K562 (cell line): Measurements from ENCODE around the gene GLP2R. TPM values are rescaled to one million over a fixed set of nuclear protein-coding genes. Genes with fewer than 3 reads are reported as not detected.

ENCODE experiments used
- ATAC-seq: fragments of 200-7000 bp; cut with Tn5 transposase; 3 replicates; pipeline ENCODE4 v1.9.1; 2020; ENCODE audit warnings: moderate library complexity
- BruUV-seq: library from RNA; stranded (reverse); fragments of 400-500 nt; replicated peaks from 2 replicates; lab custom pipeline; 2021; lab: Mats Ljungman, UMichigan
- CTCF ChIA-PET: fragments of 300-600 bp; formaldehyde crosslinking; extraction: SDS; loops from one replicate; lab custom pipeline; 2021; ENCODE audit warnings: low intra/inter-chr PET ratio; lab: Yijun Ruan, JAX
- POLR2A ChIA-PET: fragments of 300-600, 350-650 bp; sonication (Branson Sonifier 250); formaldehyde crosslinking; extraction: SDS; loops from one replicate; lab custom pipeline; 2021; ENCODE audit warnings: antibody characterized with exemption, inconsistent platforms; lab: Yijun Ruan, JAX
- DNase-seq, 4 experiments: peaks; one replicate each; pipeline versions ENCODE4 v3.0.0 to v3.0.0-alpha.2; 2011 to 2018; ENCODE audit warnings: low spot score in 3 of 4, mixed read lengths in 3 of 4; ENCODE audit errors: extremely low read depth in 1 of 4
- FAIRE-seq: peaks from 2 replicates; lab custom pipeline; 2011; peaks lifted over from hg19 to GRCh38; lab: Jason Lieb, UNC
- H2AFZ ChIP-seq: 2 replicates; pipeline ENCODE4 v1.6.0; 2011; ENCODE audit warnings: low read depth, low read length, control low read depth, inconsistent platforms
- H3K27ac ChIP-seq: fragments of 200-600 bp; 3 replicates; pipeline ENCODE4 v1.8.0; 2011; ENCODE audit warnings: low read depth, mild to moderate bottlenecking, control low read depth, inconsistent platforms, low read length, moderate library complexity, mixed read lengths; ENCODE audit errors: extremely low read depth
- H3K27me3 ChIP-seq, 2 experiments: fragments of 300-600 bp in 1 of 2; 2 replicates in 1 of 2; 3 replicates in 1 of 2; pipeline versions ENCODE4 v1.6.0 to v1.8.0; 2011; ENCODE audit warnings: inconsistent platforms in 2 of 2, low read length in 2 of 2, mild to moderate bottlenecking in 1 of 2, mixed read lengths in 1 of 2, moderate library complexity in 1 of 2; ENCODE audit not compliant: control insufficient read depth in 2 of 2, insufficient read depth in 2 of 2
- H3K36me3 ChIP-seq: fragments of 300-600 bp; 3 replicates; pipeline ENCODE4 v1.8.0; 2011; ENCODE audit warnings: mild to moderate bottlenecking, low read length, inconsistent platforms; ENCODE audit not compliant: control insufficient read depth, insufficient read depth
- H3K4me1 ChIP-seq, 2 experiments: fragments of 200-600 bp in 1 of 2; replicated peaks in 1 of 2; 2 replicates in 1 of 2; 3 replicates in 1 of 2; pipeline versions ENCODE4 v1.5.1 to v1.8.0; 2011; ENCODE audit warnings: inconsistent platforms in 2 of 2, low read length in 2 of 2, mild to moderate bottlenecking in 1 of 2, mixed read lengths in 1 of 2, moderate library complexity in 1 of 2; ENCODE audit not compliant: control insufficient read depth in 2 of 2, insufficient read depth in 2 of 2
- H3K4me2 ChIP-seq: 2 replicates; pipeline ENCODE4 v1.6.1; 2011; ENCODE audit warnings: low read length, control low read depth, inconsistent platforms, mixed read lengths; ENCODE audit not compliant: insufficient read depth
- H3K4me3 ChIP-seq: fragments of 200-600 bp; sonication (generic), shearing (Covaris generic); 2 replicates; pipeline ENCODE4 v1.5.1; 2016; ENCODE audit warnings: control low read depth, inconsistent platforms
- H3K79me2 ChIP-seq: fragments of 200-600 bp; 3 replicates; pipeline ENCODE4 v1.8.0; 2011; ENCODE audit warnings: low read length, inconsistent platforms; ENCODE audit not compliant: control insufficient read depth, insufficient read depth
- H3K9ac ChIP-seq, 2 experiments: 2 replicates each; pipeline versions ENCODE4 v1.6.0 to v1.6.1; 2011; ENCODE audit warnings: low read depth in 2 of 2, low read length in 2 of 2, control low read depth in 1 of 2, inconsistent platforms in 1 of 2, mild to moderate bottlenecking in 1 of 2, mixed read lengths in 1 of 2; ENCODE audit not compliant: insufficient read depth in 1 of 2
- H3K9me1 ChIP-seq: one replicate; pipeline ENCODE4 v1.6.0; 2011; ENCODE audit warnings: inconsistent platforms, mild to moderate bottlenecking, low read length, moderate library complexity; ENCODE audit not compliant: control insufficient read depth, insufficient read depth
- H3K9me3 ChIP-seq: replicated peaks from 2 replicates; pipeline ENCODE4 v1.5.1; 2011; ENCODE audit warnings: low read depth, low read length, inconsistent platforms; ENCODE audit not compliant: control insufficient read depth, insufficient read depth
- H4K20me1 ChIP-seq: replicated peaks from 2 replicates; pipeline ENCODE4 v1.6.1; 2011; ENCODE audit warnings: low read length, inconsistent platforms, mixed read lengths; ENCODE audit not compliant: control insufficient read depth, insufficient read depth
- ARNT ChIP-seq, 2 experiments: fragments of 450-650 bp; IDR thresholded peaks; 2 replicates each; pipeline ENCODE4 v1.6.1; 2016; ENCODE audit warnings: mild to moderate bottlenecking in 1 of 2
- CC2D1A ChIP-seq: fragments of 450-650 bp; IDR thresholded peaks from 2 replicates; pipeline ENCODE4 v1.6.1; 2017; ENCODE audit warnings: mild to moderate bottlenecking
- GABPB2 ChIP-seq: fragments of 250-450 bp; sonication (Bioruptor Pico); conservative IDR thresholded peaks from 2 replicates; pipeline ENCODE4 v1.5.1; 2021; ENCODE audit warnings: mild to moderate bottlenecking
- KDM4B ChIP-seq, 2 experiments: fragments of 450-650 bp in 1 of 2; sonication (generic) in 1 of 2; IDR thresholded peaks; 2 replicates each; pipeline ENCODE4 v1.6.1; 2016 to 2017; ENCODE audit warnings: borderline replicate concordance in 2 of 2, antibody characterized with exemption in 1 of 2, low read depth in 1 of 2, mild to moderate bottlenecking in 1 of 2
- RBM17 ChIP-seq: fragments of 200-400 bp; formaldehyde crosslinking; IDR thresholded peaks from 2 replicates; pipeline ENCODE4 v1.6.1; 2017; ENCODE audit warnings: low read depth, mild to moderate bottlenecking, low read length, borderline replicate concordance
- RREB1 ChIP-seq: fragments of 250-450 bp; sonication (Bioruptor Pico); IDR thresholded peaks from 2 replicates; pipeline ENCODE4 v1.4.0; 2020
- ZNF696 ChIP-seq: fragments of 250-450 bp; sonication (Bioruptor Pico); conservative IDR thresholded peaks from 2 replicates; pipeline ENCODE4 v1.4.0; 2020; ENCODE audit warnings: mild to moderate bottlenecking, moderate library complexity
- WGBS: fragments of 100-300 bp; shearing (Covaris generic); methylation state at CpG from one replicate; pipeline ENCODE4 v1.1.6; 2016; ENCODE audit warnings: low coverage, mixed read lengths; ENCODE audit not compliant: insufficient coverage; ENCODE audit errors: missing lambda C conversion rate; 5-methylcytosine and 5-hydroxymethylcytosine counted together
- in situ Hi-C: fragments of 300-500 bp; cut with MboI; formaldehyde crosslinking; loops from 4 replicates; pipeline ENCODE4 v1.15.0; 2018; ENCODE audit warnings: inconsistent platforms, mixed read lengths
- intact Hi-C: fragments of 100-400 bp; cut with micrococcal nuclease; formaldehyde crosslinking; loops from 2 replicates; pipeline ENCODE4 v1.14.2; 2022
- polyA plus RNA-seq, 8 experiments: library from polyadenylated mRNA; depleted of rRNA in 4 of 8; stranded (reverse) in 5 of 8; unstranded in 3 of 8; fragments of >200 nt; fragmentation: Nextera tagmentation in 2 of 8; fragmentation: Illumina TruSeq in 1 of 8; extraction: Ambion mirVana in 2 of 8; extraction: Trizol in 1 of 8; gene quantifications; 2 replicates each; pipeline versions ENCODE4 v1.2.1 to v1.2.3, GENCODE V29; 2011 to 2014; ENCODE audit warnings: inconsistent platforms in 1 of 8, missing spikeins in 1 of 8
- total RNA-seq, 7 experiments: library from RNA; depleted of rRNA in 6 of 7; stranded (reverse); fragments of >200 nt in 6 of 7; fragmentation: Illumina TruSeq in 2 of 7; extraction: Trizol in 2 of 7; gene quantifications; 2 replicates each; pipeline versions ENCODE4 v1.2.1 to v1.2.3, GENCODE V29; 2011 to 2021; ENCODE audit warnings: low replicate concordance in 1 of 7
- TF ChIP-seq, protein P1 (sequence below), 2 experiments: IDR thresholded peaks in 1 of 2; conservative IDR thresholded peaks in 1 of 2; 2 replicates each; pipeline ENCODE4 v1.6.1; 2016; ENCODE audit warnings: low read depth in 2 of 2, mild to moderate bottlenecking in 1 of 2, missing compliant biosample characterization in 1 of 2, missing genetic modification characterization in 1 of 2, moderate library complexity in 1 of 2

The GLP2R gene
- total and polyA plus RNA-seq, 9 of the 15 experiments (the other 6 are each of a cell fraction or from before 2014, with no cell fraction given), result not detected

DNA sequence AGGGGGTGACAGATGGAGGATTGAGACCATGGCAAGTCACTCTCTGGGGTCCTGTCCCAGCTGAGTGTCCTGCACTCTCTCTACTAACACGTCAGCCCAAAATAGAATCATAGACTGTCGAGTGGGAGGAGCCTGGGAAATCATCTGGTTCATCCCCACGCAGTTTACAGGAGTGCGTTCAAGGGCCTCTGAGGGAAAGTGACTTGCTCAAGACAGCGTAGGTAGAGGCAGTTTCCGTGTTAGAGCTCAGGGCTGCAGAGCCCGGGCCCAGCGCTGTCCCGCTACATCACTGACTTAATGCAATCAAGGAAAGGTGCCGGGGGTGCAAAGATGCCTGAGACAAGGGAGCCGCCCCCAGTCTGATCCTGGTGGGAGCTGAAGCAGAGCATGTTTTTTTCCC is 14.2 kb upstream of the GLP2R start (continued):
- TF ChIP-seq, protein P1, sequence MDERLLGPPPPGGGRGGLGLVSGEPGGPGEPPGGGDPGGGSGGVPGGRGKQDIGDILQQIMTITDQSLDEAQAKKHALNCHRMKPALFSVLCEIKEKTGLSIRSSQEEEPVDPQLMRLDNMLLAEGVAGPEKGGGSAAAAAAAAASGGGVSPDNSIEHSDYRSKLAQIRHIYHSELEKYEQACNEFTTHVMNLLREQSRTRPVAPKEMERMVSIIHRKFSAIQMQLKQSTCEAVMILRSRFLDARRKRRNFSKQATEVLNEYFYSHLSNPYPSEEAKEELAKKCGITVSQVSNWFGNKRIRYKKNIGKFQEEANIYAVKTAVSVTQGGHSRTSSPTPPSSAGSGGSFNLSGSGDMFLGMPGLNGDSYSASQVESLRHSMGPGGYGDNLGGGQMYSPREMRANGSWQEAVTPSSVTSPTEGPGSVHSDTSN (CRISPR knock-in tag; IDR thresholded peaks at IDR 0.05; ENCODE audit: low read depth), result no peak
- TF ChIP-seq, protein P1 (tag; conservative IDR thresholded peaks at IDR 0.05; ENCODE audit: low read depth), result no peak
- TF ChIP-seq RBM17 (no peak), KDM4B (IDR thresholded peaks at IDR 0.05; ENCODE audit: borderline replicate concordance in 2 of 2, low read depth in 1 of 2) (no peak), ZNF696 (no peak), CC2D1A (no peak), GABPB2 (CRISPR knock-in tag) (no peak)
- TF ChIP-seq, all 486 proteins: peak for 0

DNA sequence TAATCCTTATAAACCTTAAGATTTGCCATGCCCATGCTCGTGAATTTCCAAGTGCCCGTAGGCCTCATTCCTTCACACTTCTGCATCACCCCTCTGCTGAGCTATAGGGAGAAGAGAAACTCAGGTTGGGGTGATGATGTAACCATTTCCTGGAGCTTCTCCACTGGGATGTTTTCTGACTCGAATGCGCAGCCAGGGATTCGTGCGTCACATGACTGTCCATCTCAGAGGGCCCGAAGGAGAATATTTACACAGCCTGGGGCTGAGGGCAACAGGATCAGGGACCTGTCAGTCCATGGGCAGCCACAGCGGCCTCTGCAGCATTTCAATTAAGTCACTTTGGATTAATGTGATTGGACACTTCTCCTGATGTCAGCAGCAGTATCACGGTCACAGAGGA is 12.6 kb upstream of the GLP2R start:
- Histone ChIP-seq H3K27ac (no peak overlapping the region), H3K4me2 (no peak overlapping the region), H3K9me3 (no peaks in the 10 kb centered on the region), H3K79me2 (no peaks in the 10 kb centered on the region), H3K36me3 (no peaks in the 10 kb centered on the region), H3K4me1 (no peaks in the 10 kb centered on the region), H3K9ac (no peak overlapping the region), H3K27me3 (peaks cover 0 to 4% of the 10 kb centered on the region in 2 experiments; a peak in 1 of 5 replicates), H4K20me1 (no peaks in the 10 kb centered on the region), H3K9me1 (no peaks in the 10 kb centered on the region), H3K4me3 (no peak overlapping the region), H2AFZ (no peak overlapping the region)
- ChIA-PET CTCF (no interaction called here), POLR2A (no interaction called here)
- BruUV-seq, result no TSS peak
- intact Hi-C loops (no loop called here), in situ Hi-C loops (no loop called here)
- 0% methylated on average over 9 of the region's 9 CpGs for WGBS
- DNase-seq, result no peak
- ATAC-seq, result no peak
- TF ChIP-seq ARNT (IDR thresholded peaks at IDR 0.05) (no peak), RREB1 (CRISPR knock-in tag) (no peak)
- FAIRE-seq, result no peak
